Ascending aorta (tissue), 2 donors: ENCODE data around the gene TMA7B. TPM values are rescaled to one million over a fixed set of nuclear protein-coding genes. Genes with fewer than 3 reads are reported as not detected.

Experiments used
- DNase-seq, 2 donors: peaks; one replicate each; pipeline ENCODE4 v3.0.0-alpha.2; 2019; ENCODE audit warnings: low spot score in 2 of 2
- H3K27ac ChIP-seq, 2 donors: fragments of 200-600 bp; sonication (generic); one replicate each; pipeline ENCODE4 v1.5.1; 2016 to 2017; ENCODE audit warnings: mild to moderate bottlenecking in 1 of 2
- H3K27me3 ChIP-seq: fragments of 200-600 bp; sonication (generic); one replicate; pipeline ENCODE4 v1.5.1; 2017
- H3K36me3 ChIP-seq, 2 donors: fragments of 200-600 bp; sonication (generic); one replicate each; pipeline ENCODE4 v1.5.1; 2016
- H3K4me1 ChIP-seq, 2 donors: fragments of 200-600 bp; sonication (generic); one replicate each; pipeline ENCODE4 v1.5.1; 2016 to 2017; ENCODE audit warnings: mild to moderate bottlenecking in 1 of 2
- H3K4me3 ChIP-seq, 2 donors: fragments of 200-600 bp; sonication (generic); one replicate each; pipeline ENCODE4 v1.5.1; 2016 to 2017; ENCODE audit warnings: mild to moderate bottlenecking in 1 of 2
- H3K9me3 ChIP-seq, 2 donors: fragments of 200-600 bp; sonication (generic); one replicate each; pipeline ENCODE4 v1.5.1; 2016
- intact Hi-C: fragments of 100-400 bp; cut with DNase I; formaldehyde crosslinking; loops from one replicate; pipeline ENCODE4 v1.15.1; 2023
- total RNA-seq: library from RNA; depleted of rRNA; stranded (reverse); fragments of >200 nt; gene quantifications from one replicate; pipeline ENCODE4 v1.1.0, GENCODE V29; 2016
- TF ChIP-seq, protein P1 (sequence below), 3 experiments: fragments of 200-600 bp in 2 of 3; fragments of 450-650 bp in 1 of 3; sonication (generic) in 2 of 3; IDR thresholded peaks; one replicate each; pipeline ENCODE4 v1.5.1; 2016 to 2019; ENCODE audit warnings: antibody characterized with exemption in 3 of 3, mild to moderate bottlenecking in 1 of 3, moderate library complexity in 1 of 3

Gene TMA7B
- total RNA-seq, 1 donor from 2014 or later = not detected

DNA sequence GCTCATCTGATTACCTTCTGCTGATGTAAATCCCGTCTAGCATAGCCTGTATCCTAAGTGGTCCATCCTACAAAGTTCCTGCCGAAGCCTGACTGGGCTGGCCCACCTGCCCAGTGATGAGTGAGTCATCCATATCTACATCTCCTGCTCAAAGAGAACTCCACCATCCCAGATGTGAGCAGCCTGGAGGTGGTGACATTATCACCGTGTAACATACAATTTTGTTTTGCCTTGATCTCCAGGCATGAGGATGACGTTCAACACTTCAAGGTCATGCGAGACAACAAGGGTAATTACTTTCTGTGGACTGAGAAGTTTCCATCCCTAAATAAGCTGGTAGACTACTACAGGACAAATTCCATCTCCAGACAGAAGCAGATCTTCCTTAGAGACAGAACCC lies 5.6 kb downstream of the TMA7B start:
- no peak overlapping the region for H3K27ac ChIP-seq
- no peak overlapping the region for H3K4me3 ChIP-seq
- no peaks in the 10 kb centered on the region for H3K4me1 ChIP-seq
- no peak for DNase-seq
- no peaks in the 10 kb centered on the region for H3K9me3 ChIP-seq
- intact Hi-C loops = no loop called here
- no peaks in the 10 kb centered on the region for H3K36me3 ChIP-seq
- no peaks in the 10 kb centered on the region for H3K27me3 ChIP-seq
- TF ChIP-seq, protein P1, sequence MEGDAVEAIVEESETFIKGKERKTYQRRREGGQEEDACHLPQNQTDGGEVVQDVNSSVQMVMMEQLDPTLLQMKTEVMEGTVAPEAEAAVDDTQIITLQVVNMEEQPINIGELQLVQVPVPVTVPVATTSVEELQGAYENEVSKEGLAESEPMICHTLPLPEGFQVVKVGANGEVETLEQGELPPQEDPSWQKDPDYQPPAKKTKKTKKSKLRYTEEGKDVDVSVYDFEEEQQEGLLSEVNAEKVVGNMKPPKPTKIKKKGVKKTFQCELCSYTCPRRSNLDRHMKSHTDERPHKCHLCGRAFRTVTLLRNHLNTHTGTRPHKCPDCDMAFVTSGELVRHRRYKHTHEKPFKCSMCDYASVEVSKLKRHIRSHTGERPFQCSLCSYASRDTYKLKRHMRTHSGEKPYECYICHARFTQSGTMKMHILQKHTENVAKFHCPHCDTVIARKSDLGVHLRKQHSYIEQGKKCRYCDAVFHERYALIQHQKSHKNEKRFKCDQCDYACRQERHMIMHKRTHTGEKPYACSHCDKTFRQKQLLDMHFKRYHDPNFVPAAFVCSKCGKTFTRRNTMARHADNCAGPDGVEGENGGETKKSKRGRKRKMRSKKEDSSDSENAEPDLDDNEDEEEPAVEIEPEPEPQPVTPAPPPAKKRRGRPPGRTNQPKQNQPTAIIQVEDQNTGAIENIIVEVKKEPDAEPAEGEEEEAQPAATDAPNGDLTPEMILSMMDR (IDR thresholded peaks at IDR 0.05) = no peak

DNA sequence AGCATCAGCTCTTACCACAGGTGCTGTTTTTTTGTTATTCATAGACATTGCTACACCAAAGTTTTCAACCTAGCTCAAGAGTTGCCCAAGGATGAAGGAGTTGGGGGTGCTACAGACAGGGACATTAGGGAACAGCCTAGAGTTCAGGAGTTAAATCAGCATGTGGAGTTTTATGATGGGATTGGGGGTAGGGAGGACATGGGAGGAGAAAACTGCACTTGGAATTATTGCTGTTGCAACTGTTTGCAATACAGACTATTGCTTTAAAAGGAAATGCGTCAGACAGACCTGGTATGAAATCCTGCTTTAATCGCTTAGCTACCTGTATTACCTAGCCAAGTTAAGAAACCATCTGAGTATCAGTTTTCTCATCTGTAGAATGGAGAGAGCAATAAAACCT lies 6.3 kb downstream of the TMA7B start:
- H3K9me3 ChIP-seq = no peaks in the 10 kb centered on the region
- no peaks in the 10 kb centered on the region for H3K36me3 ChIP-seq
- no peaks in the 10 kb centered on the region for H3K27me3 ChIP-seq
- intact Hi-C loops = no loop called here
- no peak overlapping the region for H3K4me3 ChIP-seq
- DNase-seq = no peak
- no peaks in the 10 kb centered on the region for H3K4me1 ChIP-seq
- H3K27ac ChIP-seq = no peak overlapping the region
- TF ChIP-seq, protein P1 (IDR thresholded peaks at IDR 0.05) = no peak

DNA sequence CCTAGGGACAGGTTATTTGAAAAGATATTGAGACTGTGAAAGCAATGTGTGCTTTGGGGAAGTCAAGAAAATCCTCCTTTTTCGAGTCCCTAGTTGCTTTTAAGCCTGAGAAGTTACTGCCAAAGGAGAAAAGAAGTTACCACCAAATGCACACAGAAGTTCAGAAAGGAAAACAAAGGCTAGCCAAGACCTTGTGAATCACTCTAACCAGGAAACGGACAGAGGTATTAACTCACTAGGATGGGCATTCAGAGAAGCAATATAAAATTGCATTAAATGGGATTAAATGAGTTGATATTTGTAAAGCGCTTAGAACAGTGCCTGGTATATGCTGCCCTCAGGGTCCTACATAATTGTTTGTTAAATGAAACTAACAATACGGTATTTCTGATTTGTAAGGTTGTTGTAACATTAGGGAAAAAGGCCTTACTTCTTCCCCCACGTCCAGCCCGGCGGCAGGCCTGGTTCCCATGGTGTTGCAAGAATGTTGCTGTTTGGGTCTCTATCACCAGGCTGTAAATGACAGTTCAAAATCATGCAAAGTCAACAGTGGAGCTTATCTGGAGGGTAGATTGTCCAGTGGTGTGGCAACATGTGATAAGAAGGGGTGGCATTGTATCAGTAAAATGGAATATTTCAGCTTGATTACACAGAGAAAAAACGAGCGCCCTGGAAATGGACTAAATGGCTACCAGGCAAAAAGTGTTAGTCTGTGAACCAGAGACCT lies 7.1 kb downstream of the TMA7B start:
- Histone ChIP-seq H3K27me3 (no peaks in the 10 kb centered on the region), H3K9me3 (no peaks in the 10 kb centered on the region), H3K27ac (no peak overlapping the region), H3K4me3 (no peak overlapping the region), H3K36me3 (no peaks in the 10 kb centered on the region), H3K4me1 (no peaks in the 10 kb centered on the region)
- intact Hi-C loops = no loop called here
- TF ChIP-seq, protein P1 (IDR thresholded peaks at IDR 0.05) = no peak
- no peak for DNase-seq

DNA sequence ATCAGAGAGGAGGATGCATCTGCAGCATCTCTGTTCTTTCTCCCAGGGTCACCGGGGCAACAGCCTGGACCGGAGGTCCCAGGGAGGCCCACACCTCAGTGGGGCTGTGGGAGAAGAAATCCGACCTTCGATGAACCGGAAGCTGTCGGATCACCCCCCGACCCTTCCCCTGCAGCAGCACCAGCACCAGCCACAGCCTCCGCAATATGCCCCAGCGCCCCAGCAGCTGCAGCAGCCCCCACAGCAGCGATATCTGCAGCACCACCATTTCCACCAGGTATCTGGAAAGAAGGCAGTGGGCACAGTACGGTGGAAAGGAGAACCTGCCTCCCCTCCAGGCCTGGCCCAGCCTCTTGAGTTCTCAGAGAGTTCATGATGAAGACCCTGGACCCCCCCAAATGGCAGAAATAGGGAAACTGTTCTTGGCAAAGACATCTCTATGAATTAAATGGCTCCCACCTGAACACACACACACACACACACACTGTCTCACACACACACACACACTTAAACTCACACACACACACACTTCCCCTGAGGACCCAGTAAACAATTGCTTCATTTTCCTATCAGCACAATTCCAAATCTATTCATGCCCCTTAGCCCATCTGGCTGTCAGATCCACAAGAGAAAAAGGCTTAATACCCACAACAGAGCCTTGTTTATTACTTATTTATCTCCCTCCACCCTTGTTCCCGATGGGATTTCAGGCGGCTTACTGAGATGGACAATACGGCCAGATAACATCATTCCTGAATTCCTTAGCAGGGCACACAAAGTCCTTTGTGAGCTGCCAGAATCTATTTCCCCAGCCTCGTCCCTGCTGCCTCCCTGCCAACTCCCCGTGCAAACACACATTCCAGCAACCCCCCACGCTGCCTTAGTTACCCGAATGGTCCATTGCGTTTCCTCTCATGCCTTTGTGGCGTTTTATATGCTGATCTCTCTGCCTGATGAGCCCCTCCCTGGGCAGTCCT lies 8.1 kb downstream of the TMA7B start:
- TF ChIP-seq, protein P1 (IDR thresholded peaks at IDR 0.05) = no peak

DNA sequence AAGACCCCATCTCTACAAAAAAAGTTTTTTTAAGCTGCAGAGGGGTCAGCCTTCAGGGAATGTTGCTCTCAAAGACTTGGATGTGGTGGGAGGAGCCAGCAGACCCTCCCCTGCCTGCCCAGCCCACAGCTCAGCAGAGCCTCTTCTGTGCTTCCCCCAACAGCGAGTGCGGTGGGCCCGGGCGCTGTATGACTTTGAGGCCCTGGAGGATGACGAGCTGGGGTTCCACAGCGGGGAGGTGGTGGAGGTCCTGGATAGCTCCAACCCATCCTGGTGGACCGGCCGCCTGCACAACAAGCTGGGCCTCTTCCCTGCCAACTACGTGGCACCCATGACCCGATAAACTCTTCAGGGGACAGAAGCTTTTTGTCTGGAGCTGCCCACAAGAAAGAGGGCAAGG lies 10.5 kb downstream of the TMA7B start:
- H3K4me1 ChIP-seq = no peaks in the 10 kb centered on the region
- H3K27me3 ChIP-seq = no peaks in the 10 kb centered on the region
- no peak overlapping the region for H3K4me3 ChIP-seq
- H3K9me3 ChIP-seq = no peaks in the 10 kb centered on the region
- no peaks in the 10 kb centered on the region for H3K36me3 ChIP-seq
- H3K27ac ChIP-seq = no peak overlapping the region
- intact Hi-C loops = no loop called here
- TF ChIP-seq, protein P1 (IDR thresholded peaks at IDR 0.05) = no peak
- no peak for DNase-seq

More for the DNA sequence above, 8.1 kb downstream of the TMA7B start:
- H3K4me1 ChIP-seq = no peaks in the 10 kb centered on the region
- H3K4me3 ChIP-seq = no peak overlapping the region
- no peak for DNase-seq
- no peaks in the 10 kb centered on the region for H3K9me3 ChIP-seq
- H3K36me3 ChIP-seq = no peaks in the 10 kb centered on the region
- H3K27ac ChIP-seq = no peak overlapping the region
- intact Hi-C loops = no loop called here
- no peaks in the 10 kb centered on the region for H3K27me3 ChIP-seq
